Natural killer cell (primary cell): ENCODE results near the gene FRAS1. TPM values are rescaled to one million over a fixed set of nuclear protein-coding genes. Genes with fewer than 3 reads are reported as not detected.

Source experiments
- ATAC-seq, 3 donors: fragments of 150-1000 bp in 2 of 3; fragments of 200-7000 bp in 1 of 3; cut with Tn5 transposase; 1 replicate in 1 of 3; 2 replicates in 2 of 3; pipeline ENCODE4 v1.10.0; 2021; ENCODE audit warnings: mild to moderate bottlenecking in 2 of 3, moderate library complexity in 2 of 3
- DNase-seq, 2 donors: peaks; one replicate each; pipeline versions ENCODE4 v3.0.0 to v3.0.0-alpha.2; 2013 to 2021; ENCODE audit warnings: mixed read lengths in 1 of 2
- H3K27ac ChIP-seq: one replicate; pipeline ENCODE4 v1.5.1; 2013; ENCODE audit warnings: mild to moderate bottlenecking, low read length
- H3K27me3 ChIP-seq: one replicate; pipeline ENCODE4 v1.6.1; 2013; ENCODE audit warnings: low read length; ENCODE audit not compliant: control insufficient read depth, insufficient read depth
- H3K36me3 ChIP-seq: one replicate; pipeline ENCODE4 v1.6.1; 2013; ENCODE audit warnings: low read length; ENCODE audit not compliant: control insufficient read depth, insufficient read depth
- H3K4me1 ChIP-seq: one replicate; pipeline ENCODE4 v1.6.1; 2013; ENCODE audit warnings: low read length; ENCODE audit not compliant: control insufficient read depth, insufficient read depth
- H3K4me3 ChIP-seq: one replicate; pipeline ENCODE4 v1.5.1; 2013; ENCODE audit warnings: low read length
- H3K9me3 ChIP-seq: one replicate; pipeline ENCODE4 v1.6.1; 2013; ENCODE audit warnings: low read length; ENCODE audit not compliant: control insufficient read depth, insufficient read depth
- H3K27ac Mint-ChIP-seq, 2 donors: one replicate each; pipeline ENCODE4 v1.8.0; 2022; ENCODE audit warnings: mild to moderate bottlenecking in 2 of 2, mixed read lengths in 2 of 2, moderate library complexity in 1 of 2
- H3K27me3 Mint-ChIP-seq, 2 donors: one replicate each; pipeline ENCODE4 v1.8.0; 2022; ENCODE audit warnings: low read depth in 2 of 2, mixed read lengths in 2 of 2
- H3K36me3 Mint-ChIP-seq: one replicate; pipeline ENCODE4 v1.8.0; 2022; ENCODE audit warnings: mixed read lengths
- H3K4me1 Mint-ChIP-seq, 2 donors: one replicate each; pipeline ENCODE4 v1.8.0; 2022; ENCODE audit warnings: mixed read lengths in 2 of 2
- H3K4me3 Mint-ChIP-seq: one replicate; pipeline ENCODE4 v1.8.0; 2022; ENCODE audit warnings: mild to moderate bottlenecking, moderate library complexity, mixed read lengths
- H3K9me3 Mint-ChIP-seq, 2 donors: one replicate each; pipeline ENCODE4 v1.8.0; 2022; ENCODE audit warnings: mixed read lengths in 2 of 2
- WGBS: methylation state at CpG from one replicate; pipeline ENCODE4 v1.1.7; 2013; ENCODE audit warnings: missing lambda C conversion rate; ENCODE audit not compliant: insufficient coverage; 5-methylcytosine and 5-hydroxymethylcytosine counted together
- intact Hi-C: fragments of 100-400 bp; cut with micrococcal nuclease; formaldehyde crosslinking; loops from one replicate; pipeline ENCODE4 v1.14.2; 2022
- total RNA-seq, 4 donors: library from RNA; stranded (reverse); fragments of 120-200 nt in 1 of 4; gene quantifications; one replicate each; pipeline versions ENCODE4 v1.2.3 to v1.2.4, GENCODE V29; 2013 to 2022
- TF ChIP-seq, protein P1 (sequence below): fragments of 200-600 bp; IDR thresholded peaks from one replicate; pipeline ENCODE4 v1.8.0; 2022; ENCODE audit warnings: antibody characterized with exemption

Gene FRAS1
- total RNA-seq, 3 donors from 2014 or later (not counting 1 experiment from before 2014, with no cell fraction given) = 0.15 to 0.31 TPM; not detected in 1

DNA sequence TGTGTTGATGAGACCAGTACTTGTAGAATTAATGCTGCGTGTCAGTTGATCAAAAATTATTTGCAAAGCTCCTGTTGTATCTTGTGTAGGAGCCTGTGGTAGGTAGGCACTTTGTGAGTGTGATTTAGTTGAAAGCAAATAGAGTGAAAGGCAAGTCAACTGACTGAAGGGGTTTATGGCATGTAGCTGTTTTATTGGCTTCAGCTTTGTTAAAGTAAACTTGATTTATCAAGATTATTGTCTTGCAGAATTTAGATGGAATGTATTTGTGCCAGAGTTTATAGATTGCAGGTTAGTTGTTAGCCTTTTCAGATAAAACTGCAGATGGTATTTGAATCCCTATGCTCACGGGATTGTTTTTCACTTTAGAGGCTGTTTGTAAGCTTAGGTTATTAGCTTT lies 128.0 kb downstream of the FRAS1 start:
- Histone ChIP-seq H3K4me1 (no peaks in the 10 kb centered on the region), H3K27me3 (no peaks in the 10 kb centered on the region), H3K9me3 (no peaks in the 10 kb centered on the region), H3K27ac (no peak overlapping the region), H3K4me3 (no peak overlapping the region), H3K36me3 (no peaks in the 10 kb centered on the region)
- Mint-ChIP-seq H3K27ac (no peak overlapping the region), H3K4me1 (peaks cover 0 to 2% of the 10 kb centered on the region in 2 donors), H3K4me3 (no peak overlapping the region), H3K36me3 (no peaks in the 10 kb centered on the region), H3K27me3 (peaks cover 11 to 26% of the 10 kb centered on the region in 2 donors), H3K9me3 (no peaks in the 10 kb centered on the region)
- TF ChIP-seq, protein P1, sequence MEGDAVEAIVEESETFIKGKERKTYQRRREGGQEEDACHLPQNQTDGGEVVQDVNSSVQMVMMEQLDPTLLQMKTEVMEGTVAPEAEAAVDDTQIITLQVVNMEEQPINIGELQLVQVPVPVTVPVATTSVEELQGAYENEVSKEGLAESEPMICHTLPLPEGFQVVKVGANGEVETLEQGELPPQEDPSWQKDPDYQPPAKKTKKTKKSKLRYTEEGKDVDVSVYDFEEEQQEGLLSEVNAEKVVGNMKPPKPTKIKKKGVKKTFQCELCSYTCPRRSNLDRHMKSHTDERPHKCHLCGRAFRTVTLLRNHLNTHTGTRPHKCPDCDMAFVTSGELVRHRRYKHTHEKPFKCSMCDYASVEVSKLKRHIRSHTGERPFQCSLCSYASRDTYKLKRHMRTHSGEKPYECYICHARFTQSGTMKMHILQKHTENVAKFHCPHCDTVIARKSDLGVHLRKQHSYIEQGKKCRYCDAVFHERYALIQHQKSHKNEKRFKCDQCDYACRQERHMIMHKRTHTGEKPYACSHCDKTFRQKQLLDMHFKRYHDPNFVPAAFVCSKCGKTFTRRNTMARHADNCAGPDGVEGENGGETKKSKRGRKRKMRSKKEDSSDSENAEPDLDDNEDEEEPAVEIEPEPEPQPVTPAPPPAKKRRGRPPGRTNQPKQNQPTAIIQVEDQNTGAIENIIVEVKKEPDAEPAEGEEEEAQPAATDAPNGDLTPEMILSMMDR = no peak
- ATAC-seq (no peak), DNase-seq (no peak)
- WGBS = 92% methylated on average over 2 of the region's 2 CpGs
- intact Hi-C loops = no loop called here

DNA sequence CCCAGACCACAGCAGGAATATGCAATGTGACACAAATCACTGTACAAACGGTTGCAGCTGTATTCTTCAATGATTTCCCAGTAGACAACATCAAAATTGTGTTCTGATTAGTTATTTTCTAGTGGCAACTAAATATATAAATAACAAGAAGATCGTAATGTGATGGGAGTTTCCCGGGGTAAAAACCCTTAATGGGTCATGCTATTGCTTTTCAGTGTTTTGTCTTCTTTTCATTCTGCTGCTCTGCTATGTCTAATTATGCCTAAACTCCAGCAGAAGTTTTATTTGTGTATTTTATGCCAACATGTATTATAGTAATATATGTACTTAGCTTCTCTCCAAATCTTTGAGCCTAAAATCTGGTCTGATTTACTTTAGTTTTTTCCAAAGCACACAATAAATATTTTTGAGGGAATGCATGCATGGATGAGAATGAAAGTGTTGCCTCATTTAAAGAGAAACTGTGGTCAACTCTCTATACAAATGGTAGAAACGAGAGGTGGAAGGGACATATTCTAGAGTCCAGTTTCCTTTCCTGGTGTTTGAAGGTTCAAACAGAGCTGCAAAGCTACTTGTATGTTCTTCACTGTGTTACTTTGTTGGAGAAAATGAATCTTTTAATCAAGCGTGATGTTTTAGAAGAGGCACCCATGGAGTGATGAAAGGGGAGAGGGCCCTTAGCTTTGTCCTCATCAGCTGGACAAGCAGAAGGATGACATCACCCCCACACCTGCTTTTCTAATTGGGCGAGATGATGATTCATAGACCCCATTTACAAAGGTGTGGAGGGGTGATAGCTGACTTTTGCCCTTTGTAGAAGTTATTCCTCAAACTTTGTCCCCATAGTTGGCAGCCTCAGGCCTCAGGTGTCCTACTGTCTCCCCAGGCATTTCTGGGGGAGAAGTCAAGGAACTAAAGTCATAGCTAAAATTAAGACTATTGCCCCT lies 129.7 kb downstream of the FRAS1 start:
- H3K27ac ChIP-seq = no peak overlapping the region
- H3K4me3 ChIP-seq = no peak overlapping the region
- Mint-ChIP-seq H3K36me3 (no peaks in the 10 kb centered on the region), H3K27me3 (peaks cover 3 to 17% of the 10 kb centered on the region in 2 donors), H3K9me3 (no peaks in the 10 kb centered on the region), H3K27ac (no peak overlapping the region), H3K4me3 (no peak overlapping the region), H3K4me1 (peaks cover 0 to 4% of the 10 kb centered on the region in 2 donors)
- TF ChIP-seq, protein P1 = no peak
- no peaks in the 10 kb centered on the region for H3K27me3 ChIP-seq
- DNase-seq (no peak), ATAC-seq (no peak)
- H3K4me1 ChIP-seq = no peaks in the 10 kb centered on the region
- intact Hi-C loops = no loop called here
- no peaks in the 10 kb centered on the region for H3K9me3 ChIP-seq
- H3K36me3 ChIP-seq = no peaks in the 10 kb centered on the region
- WGBS = 74% methylated on average over 3 of the region's 6 CpGs

DNA sequence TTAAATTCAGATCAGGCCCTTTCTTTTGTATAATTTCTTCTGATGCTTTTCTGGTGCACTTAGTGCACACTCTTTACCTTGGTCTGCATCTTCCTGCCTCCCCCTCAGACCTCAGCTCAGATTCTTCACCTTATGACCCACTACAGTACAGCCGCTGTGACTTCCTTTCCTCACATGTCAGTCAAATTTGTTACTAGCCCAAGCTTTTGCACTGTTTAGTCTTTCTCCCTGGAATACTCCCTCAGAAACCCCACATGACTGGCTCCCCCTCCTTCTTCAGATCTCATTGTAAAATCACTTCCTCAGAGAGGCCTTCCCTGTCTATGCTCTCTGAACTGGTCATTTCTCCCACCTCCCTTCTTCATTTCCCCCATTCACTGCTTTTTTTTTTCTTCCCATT lies 132.9 kb downstream of the FRAS1 start:
- WGBS = 51% methylated on average over 1 of the region's 1 CpG

More for the DNA sequence above, 132.9 kb downstream of the FRAS1 start:
- H3K36me3 ChIP-seq = no peaks in the 10 kb centered on the region
- Mint-ChIP-seq H3K4me3 (no peak overlapping the region), H3K27me3 (peaks cover 0 to 12% of the 10 kb centered on the region in 2 donors), H3K36me3 (no peaks in the 10 kb centered on the region), H3K4me1 (peaks cover 0 to 4% of the 10 kb centered on the region in 2 donors), H3K27ac (no peak overlapping the region), H3K9me3 (peaks cover 0 to 2% of the 10 kb centered on the region in 2 donors)
- no peak overlapping the region for H3K27ac ChIP-seq
- H3K4me1 ChIP-seq = no peaks in the 10 kb centered on the region
- H3K9me3 ChIP-seq = no peaks in the 10 kb centered on the region
- DNase-seq = no peak
- intact Hi-C loops = no loop called here
- TF ChIP-seq, protein P1 = no peak
- no peak overlapping the region for H3K4me3 ChIP-seq
- H3K27me3 ChIP-seq = no peaks in the 10 kb centered on the region
- no peak for ATAC-seq
